OCI-M2 (cell line): ENCODE measurements around the gene MAP3K20.
"Not testable (repeated sequence)": the region's sequence is repeated elsewhere in the genome, so short reads cannot be mapped to it uniquely, and the experiment has no call there.

Experiments
- DNase-seq: peaks from one replicate; lab custom pipeline; 2025; ENCODE audit not compliant: unreplicated experiment; lab: John Stamatoyannopoulos, UW

The MAP3K20 gene

DNA sequence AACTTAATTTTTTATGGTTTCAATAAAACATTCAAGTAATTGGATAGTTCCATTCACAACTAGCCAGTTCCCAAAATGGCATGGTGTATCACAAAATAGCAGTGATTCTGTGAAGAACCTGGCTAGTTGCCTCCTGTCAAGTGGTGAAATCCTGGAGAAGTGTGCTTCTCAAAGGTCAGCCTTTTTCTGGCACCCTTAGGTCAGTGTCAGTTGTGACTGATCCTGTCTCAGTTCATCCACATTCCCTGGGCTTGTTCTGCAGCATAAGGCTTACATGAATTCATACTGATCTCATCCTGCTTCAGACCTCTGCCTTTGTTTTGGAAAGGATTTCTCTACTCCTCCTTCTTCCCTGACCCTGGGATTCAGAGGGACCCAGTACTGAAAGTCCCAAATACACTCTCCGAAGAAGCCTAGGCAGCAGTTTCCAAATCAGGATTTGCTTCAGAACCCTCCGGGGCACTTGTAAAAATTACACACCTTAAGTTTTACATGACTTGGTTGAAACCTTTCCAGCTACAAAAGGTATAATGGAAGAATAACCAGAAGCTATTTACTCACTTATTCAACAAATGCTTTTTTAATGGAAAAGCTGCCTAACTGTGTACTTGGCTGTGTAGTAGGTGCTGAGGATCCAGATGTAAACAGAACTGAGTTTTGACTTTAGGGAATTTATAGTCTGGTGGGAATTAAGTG is 11.0 kb downstream of the MAP3K20 start:
- DNase-seq = no peak

DNA sequence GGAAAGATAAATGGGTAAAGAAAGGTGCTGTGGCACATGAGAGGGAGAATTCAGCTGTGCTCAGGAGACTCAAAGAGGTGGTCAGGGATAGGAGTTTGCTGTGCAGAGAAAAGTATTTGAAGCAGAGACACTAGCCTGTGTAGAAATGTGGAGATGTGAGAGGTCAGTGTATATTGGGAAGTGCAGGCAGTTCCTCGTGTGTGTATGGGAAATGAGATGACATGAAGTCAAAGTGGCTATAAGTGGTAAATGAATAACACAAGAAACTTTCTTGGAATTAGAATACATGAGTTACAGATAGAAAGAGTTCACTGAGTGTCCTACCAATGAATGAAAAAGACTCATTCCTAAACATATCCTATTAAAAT is 11.6 kb downstream of the MAP3K20 start:
- DNase-seq = no peak

DNA sequence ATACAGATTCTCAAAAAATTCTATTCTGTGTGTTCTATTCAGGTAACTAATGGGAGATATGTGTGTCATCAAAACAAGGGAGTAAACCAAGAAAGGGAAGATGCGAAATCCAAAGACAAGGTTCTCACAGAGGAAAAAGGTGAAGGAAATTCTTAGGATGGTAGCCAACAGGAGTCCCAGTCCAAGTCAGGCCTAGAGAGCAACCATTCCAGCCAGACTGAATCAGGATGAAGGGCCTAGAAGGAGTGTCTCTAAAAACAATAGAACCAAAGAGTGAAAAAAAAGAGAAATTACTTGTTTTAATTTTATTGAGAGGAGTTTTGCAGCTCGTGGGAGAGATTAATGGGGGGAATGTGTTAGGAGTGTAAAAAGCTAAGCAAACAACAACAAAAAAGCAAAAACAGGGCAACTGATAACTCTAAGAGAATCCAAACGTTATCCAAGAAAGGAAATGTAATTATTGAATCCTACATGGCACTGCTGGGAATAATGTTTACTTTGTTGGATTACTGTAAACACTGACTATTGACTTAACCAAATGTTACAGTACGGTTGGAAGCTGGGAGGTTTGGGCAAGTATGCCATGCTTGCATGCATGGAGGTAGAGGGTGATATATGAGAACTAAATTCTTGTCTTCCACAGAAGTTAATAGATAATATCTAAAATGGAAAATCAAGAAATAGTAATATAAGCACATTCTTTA is 12.3 kb downstream of the MAP3K20 start:
- no peak for DNase-seq

DNA sequence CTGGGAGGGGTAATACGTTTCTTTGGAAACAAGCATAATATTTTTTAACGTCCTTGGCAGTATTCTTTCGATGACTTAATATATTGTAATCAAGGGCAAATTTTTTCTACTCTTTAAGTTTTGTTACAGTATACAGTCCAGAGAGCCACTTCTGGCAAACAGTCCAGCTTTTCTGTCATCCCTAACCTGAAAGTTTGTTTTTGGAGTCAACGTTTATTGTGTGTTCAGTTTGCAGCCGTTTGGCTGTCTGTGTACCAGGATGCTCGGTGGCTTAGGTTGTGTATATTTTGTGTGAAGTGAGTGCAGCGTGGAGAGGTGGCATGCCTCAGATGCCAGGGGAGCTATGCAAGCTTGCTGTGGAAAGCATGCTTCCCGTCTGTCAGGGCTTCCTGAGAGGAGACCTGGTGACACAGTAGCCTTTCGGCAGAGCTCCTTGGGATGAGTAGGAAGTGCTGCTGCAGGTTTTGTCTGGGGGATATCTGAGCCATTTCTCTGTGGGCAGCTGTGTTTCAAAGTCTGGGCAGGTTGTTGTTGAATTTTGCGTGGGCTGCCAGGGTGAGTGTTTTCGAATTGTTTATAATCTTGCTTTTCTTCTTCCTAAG is 14.7 kb downstream of the MAP3K20 start:
- DNase-seq = no peak

DNA sequence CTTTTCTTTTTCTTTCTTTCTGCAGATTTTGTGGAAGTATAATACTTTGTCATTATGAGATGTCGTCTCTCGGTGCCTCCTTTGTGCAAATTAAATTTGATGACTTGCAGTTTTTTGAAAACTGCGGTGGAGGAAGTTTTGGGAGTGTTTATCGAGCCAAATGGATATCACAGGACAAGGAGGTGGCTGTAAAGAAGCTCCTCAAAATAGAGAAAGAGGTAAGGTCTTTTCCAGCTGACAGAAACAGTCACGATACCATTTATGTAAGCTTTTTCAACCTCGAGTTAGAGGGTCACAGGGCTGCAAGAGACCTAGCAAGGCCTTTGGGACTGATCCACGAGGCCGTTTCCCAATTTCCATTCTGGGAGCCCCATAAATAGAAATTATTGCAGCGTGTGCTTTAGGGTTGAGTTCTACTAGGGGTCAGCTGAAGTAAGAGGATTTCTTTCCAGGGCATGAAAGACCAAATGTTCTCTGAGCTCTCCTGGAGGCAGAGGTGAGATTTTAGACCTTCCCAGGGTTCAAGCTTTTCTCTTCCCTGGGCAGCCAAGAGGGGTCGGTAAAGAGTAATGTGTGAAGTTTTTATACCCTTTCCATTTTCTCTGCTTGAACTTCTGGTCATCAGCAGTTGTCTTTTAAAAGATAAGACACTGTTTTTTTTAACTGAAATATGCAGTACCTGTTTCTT is 15.5 kb downstream of the MAP3K20 start:
- DNase-seq = no peak

DNA sequence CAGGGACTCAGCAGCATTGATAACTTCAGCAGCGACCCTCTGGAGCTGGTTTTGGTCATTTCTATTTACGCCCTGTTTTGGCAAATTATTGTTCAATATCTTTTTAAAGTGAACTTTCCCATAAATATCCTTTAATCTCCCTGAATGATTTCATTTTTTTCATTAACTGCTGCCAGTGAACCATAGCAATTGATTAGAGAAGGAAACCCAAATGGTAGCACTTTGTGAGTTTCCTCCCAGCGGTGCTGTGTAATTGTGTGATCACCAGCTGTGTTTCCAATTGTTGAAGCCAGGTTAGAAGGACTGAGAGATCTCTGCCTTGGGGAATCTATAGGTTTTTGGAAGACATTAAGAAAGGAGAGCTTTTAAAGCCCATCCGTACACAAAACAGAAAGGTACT is 16.3 kb downstream of the MAP3K20 start:
- DNase-seq = no peak

DNA sequence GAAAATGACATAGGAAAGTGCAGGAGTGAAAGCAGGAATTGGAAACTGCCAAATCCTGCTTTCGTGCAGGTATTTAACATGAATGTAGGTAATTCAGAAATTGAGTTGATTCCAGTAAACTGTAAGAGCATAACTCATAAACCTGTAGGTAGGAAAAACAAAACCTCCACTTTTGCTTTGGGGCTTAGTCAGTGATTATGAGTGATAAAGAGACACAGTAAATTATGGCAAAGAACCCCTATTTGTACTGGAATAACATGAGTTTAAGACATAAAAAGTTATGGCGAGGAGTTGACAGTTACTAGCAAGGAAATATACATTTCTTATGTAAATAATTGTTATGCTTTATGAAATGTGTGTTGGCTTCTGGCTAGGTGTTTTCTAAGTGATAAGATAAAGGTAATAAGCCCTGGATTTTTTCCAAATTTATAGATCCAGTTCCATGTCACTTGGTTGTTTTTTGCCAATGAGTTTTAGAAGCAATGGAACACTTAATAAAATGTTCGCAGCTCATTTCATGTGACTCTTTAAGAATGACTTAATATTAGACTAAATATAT is 17.3 kb downstream of the MAP3K20 start:
- no peak for DNase-seq

DNA sequence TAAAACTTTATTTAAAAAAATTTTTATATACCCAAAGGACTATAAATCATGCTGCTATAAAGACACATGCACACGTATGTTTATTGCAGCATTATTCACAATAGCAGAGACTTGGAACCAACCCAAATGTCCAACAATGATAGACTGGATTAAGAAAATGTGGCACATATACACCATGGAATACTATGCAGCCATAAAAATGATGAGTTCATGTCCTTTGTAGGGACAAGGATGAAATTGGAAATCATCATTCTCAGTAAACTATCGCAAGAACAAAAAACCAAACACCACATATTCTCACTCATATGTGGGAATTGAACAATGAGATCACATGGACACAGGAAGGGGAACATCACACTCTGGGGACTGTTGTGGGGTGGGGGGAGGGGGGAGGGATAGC is 18.0 kb downstream of the MAP3K20 start:
- not testable (repeated sequence) for DNase-seq

DNA sequence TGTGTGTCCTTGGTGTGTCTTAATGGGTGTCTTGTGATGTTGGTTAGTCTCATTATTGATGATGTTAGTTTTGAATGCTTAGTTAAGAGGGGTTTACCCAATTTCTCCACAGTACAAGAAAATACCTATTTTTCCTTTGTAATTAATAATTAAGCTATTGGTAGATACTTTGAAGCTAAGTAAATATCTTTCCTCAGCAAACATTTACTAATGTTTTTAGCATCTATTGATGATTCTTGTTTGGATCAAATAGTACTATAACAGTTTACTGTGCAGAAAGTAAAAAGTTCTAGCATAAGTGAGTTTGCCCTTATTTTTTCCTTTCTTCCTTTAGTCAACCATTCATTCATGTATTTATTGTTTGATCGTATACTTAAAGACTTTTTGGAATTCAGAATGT is 19.1 kb downstream of the MAP3K20 start:
- no peak for DNase-seq

DNA sequence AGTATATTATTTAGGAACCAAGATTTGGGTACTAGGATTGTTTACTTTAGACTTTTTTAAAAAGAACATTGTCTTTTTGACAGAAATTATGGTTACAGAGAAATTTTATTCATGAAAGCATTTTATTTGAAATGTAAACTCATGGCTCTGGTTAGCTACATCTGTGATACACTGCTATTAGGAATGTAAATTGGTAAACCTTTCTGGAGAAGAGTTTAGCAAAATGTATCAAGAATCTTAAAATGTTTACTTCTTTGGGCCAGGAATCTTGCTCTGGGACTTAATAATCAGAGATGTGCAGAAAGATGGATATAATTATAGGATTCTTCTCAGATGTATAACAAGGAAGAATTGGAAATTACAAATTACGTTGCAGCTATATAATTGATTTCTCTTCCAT is 19.7 kb downstream of the MAP3K20 start:
- DNase-seq = no peak

DNA sequence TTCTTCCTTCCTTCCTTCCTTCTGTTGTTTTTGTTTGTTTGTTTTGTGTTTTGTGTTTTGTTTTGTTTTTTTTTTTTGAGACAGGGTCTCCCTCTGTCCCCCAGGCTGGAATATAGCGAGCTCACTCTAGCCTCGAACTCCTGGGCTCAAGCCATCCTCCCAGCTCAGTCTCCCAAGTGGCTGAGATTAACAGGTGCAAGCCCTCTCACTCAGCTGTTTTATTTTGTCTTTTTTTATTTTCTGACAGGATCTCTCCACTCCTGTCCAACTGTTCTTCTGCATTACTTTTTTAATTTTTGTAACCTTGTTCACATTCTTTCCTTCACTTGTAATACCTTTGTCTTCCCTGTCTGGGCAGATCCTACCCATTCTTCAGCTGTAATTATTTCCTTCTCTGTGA is 23.6 kb downstream of the MAP3K20 start:
- DNase-seq = no peak

DNA sequence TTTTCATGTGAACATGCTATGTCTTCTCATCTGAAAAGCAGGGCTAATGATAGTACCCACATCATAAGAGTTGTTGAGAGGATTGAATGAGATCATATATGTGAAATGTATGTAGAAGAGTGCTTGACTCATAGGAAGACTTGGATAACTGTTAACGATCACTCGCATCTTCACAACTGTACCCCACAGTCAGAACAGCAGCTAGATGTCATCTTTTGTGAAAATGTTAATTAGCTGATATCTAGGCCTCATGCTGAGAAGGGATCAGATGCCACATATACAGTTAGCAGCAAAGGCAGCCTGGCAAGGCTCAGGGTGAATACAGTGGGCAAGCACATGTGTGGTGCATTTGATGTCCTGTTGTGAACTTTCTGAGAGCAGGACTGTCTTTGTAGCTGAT is 24.2 kb downstream of the MAP3K20 start:
- DNase-seq = no peak

DNA sequence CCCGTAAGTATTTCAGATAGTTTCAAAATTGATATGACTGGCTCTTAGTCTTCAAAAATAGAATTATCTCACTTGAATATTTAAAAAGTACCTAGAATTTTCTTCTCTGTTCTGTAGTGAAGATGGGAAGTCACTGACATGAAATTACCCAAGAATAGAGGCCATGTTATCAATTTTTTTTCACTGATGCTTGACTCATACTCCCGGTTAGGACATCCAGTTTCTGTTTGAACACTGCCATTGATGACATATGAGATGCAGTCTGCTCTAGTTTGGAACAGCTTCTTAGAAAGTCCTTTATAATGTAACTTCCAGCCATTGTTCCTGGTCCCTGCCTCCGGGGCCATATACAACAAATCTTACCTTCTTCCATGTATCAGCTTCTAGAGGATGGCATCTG is 26.0 kb downstream of the MAP3K20 start:
- no peak for DNase-seq

DNA sequence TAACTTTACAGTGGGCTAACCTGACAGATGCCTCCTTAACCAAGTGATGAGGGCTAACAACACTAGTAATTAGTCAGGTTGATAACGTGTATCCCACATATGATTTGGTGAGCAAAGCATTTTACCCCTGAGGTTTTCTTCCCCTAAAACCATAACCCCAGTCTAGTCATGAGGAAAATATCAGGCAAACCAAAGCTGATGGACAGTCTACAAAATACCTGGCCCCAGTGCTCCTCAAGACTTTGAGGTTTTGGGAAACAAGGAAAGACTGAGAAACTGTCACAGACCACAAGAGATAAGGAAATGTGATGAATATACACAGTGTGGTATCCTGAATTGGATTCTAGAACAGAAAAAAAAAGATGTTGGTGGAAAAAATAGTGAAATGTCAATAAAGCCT is 28.5 kb downstream of the MAP3K20 start:
- DNase-seq = no peak

DNA sequence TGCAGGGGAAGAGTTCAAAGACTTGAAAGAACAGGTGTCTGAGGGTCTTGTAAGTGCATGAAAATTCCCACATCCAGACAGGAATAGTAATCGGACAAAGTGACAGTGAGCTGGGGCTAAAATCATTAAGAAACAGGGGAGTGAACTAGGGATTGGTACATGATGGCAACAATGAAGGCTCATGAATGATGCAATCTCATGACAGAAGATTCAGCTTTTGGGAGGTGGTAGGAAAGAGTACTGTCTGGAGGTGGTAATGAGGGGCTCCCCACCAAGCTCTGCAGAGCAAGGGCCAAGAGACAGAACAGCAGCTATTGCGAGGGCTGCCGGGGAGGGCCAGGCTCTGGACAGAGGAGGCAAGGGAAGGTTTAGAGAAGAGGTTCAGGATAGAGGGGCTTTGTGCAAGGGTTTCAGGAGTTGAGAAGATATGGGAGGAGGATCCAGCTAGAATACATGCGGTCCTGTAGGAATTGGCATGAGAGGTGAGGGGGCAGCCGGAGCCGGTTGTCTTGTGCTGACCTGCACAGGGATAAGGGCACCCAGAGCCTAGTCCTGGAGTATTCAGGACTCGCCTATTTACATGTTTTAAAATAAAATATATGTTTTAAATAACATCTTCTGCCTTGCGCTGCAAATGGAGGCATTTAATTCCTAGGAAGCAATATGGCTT is 31.4 kb downstream of the MAP3K20 start:
- no peak for DNase-seq

DNA sequence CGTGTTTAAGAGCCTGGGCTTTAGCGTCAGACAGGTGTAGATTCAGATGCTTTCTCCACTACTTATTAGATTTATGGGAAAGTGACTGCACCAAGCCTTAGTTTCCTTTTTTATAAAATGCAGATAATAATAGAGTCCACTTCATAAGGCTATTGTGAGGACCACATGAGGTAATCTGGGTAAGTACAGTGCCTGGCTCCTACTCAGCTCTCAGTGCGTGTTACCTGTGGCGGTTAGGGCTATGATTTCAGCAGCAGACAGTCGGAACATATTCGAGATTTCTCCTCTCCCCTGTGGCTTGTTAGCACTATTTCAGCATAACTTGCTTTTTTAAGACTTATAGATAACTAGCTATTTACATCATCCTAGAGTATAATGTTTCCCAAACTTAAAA is 32.0 kb downstream of the MAP3K20 start:
- DNase-seq = no peak

DNA sequence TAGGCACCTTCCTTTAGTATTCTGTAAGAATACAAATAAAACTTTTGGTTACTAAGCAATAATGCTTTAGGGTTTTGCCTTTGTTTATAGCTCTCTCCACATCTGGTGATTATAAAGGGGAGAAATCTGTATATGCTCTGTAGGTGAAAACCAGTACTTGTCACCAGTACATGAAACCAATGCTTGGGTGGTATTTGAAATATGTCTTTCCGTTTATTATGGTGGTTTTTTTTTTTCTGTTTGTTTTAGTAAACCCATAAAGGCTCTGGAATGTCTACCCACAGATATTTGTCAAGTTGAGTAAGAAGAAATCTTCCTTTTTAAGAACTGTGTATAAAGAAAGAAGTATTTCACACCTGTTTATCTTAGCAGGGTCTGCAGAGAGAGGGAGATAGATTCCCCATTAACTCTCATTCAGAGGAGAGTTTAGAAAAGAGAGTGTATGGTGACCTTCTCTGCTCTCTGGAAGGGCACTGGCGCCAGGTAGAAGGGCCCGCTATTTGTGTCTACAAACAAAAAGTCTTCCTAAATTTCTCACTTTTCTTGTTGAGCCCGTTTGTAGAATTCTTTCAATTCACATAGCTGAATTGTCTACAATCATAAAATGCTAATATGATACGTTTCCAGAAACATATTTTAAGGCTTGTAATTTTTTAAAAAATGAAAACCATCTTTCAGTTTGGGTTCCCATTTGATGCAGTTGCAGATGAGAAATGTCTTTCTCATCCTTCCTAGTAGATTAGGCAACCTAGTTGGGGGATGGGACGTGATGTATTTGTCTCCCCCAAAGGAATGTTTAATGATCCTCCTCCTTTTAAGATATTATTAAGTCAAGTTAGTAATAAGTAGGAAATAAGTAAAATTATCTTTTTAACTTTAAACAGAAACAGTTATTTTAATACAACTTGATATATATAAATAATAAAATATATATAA is 33.9 kb downstream of the MAP3K20 start:
- DNase-seq = no peak

DNA sequence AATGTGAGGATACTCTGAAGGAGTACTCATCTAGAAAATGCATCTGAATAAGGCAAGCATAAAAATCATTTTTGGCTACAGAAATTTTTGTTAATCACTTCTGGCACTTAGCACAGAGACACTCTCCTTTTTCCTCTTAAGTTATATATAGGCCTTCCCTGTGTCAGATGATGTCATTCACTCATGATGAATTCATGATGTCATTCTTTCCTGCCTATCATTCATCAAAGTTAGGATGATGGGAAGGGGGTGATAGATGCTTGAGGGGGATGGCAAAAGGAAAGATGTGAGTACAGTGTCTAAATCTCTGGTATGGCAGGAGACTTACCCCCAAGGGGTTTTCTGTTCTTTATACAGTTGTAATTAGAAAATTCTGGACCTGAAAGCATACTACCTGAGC is 42.0 kb downstream of the MAP3K20 start:
- no peak for DNase-seq

DNA sequence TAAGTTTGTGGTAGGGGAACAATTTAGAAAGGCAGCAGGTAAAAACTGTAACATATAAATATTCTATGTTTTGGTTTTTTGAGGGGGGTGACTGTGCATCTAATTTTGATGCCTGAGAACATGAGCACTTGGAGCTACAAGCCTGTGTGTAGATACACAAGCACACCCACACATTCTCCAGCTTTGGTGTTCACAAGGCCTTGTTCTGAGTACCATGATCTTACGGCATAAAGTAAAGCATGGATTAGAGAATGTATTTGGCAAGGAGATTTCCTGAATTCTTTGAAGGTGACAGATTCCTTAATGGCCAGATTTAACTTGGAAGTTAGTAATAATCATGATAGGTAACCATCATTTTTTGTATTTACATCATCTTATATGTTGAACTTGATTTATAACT is 42.7 kb downstream of the MAP3K20 start:
- no peak for DNase-seq
